Activated T-helper 17 cell treated with anti-CD3 and anti-CD28 coated beads, Interleukin-2, amount 50 U/mL, for 72 hours (primary cell): ENCODE measurements around the gene OR8J3. TPM values are rescaled to one million over a fixed set of nuclear protein-coding genes. Genes with fewer than 3 reads are reported as not detected.
"Not testable (repeated sequence)": the region's sequence is repeated elsewhere in the genome, so short reads cannot be mapped to it uniquely, and the experiment has no call there.

Experiments
- ATAC-seq: fragments of 150-1000 bp; cut with Tn5 transposase; replicated peaks from 2 replicates; pipeline ENCODE4 v1.10.0; 2021; ENCODE audit warnings: mild to moderate bottlenecking, moderate library complexity
- H3K27ac Mint-ChIP-seq: one replicate; pipeline ENCODE4 v1.8.0; 2022; ENCODE audit warnings: mixed read lengths
- H3K27me3 Mint-ChIP-seq: one replicate; pipeline ENCODE4 v1.8.0; 2022; ENCODE audit warnings: mixed read lengths
- H3K36me3 Mint-ChIP-seq: one replicate; pipeline ENCODE4 v1.8.0; 2022; ENCODE audit warnings: low read depth, mild to moderate bottlenecking, mixed read lengths
- H3K4me1 Mint-ChIP-seq: one replicate; pipeline ENCODE4 v1.8.0; 2022; ENCODE audit warnings: mixed read lengths
- H3K4me3 Mint-ChIP-seq: one replicate; pipeline ENCODE4 v1.8.0; 2022; ENCODE audit warnings: mild to moderate bottlenecking, mixed read lengths
- H3K9me3 Mint-ChIP-seq: one replicate; pipeline ENCODE4 v1.8.0; 2022; ENCODE audit warnings: mixed read lengths
- total RNA-seq, 2 donors: library from RNA; stranded (reverse); gene quantifications; one replicate each; pipeline ENCODE4 v1.2.3, GENCODE V29; 2022

Gene OR8J3, protein sequence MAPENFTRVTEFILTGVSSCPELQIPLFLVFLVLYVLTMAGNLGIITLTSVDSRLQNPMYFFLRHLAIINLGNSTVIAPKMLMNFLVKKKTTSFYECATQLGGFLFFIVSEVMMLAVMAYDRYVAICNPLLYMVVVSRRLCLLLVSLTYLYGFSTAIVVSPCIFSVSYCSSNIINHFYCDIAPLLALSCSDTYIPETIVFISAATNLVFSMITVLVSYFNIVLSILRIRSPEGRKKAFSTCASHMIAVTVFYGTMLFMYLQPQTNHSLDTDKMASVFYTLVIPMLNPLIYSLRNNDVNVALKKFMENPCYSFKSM
- total RNA-seq: not detected

- Mint-ChIP-seq H3K27ac (no peak within 1 kb of the TSS), H3K9me3 (peaks cover 10% of the 10 kb centered on the region), H3K4me1 (no peaks in the 10 kb centered on the region), H3K4me3 (no peak within 1 kb of the TSS), H3K36me3 (no peaks in the 10 kb centered on the region), H3K27me3 (no peaks in the 10 kb centered on the region)
- ATAC-seq: no peak
Measured at GRCh38 chr11:56140151-56140661, at the start of gene OR8J3. OR8J3 (minus strand) TSS chr11:56140201; CDS start chr11:56137718, 2,483 bp downstream.

GRCh38 chr11:56188602-56189001 lies 48.6 kb upstream of the OR8J3 start:
- no peaks in the 10 kb centered on the region for H3K4me1 Mint-ChIP-seq
- H3K27ac Mint-ChIP-seq: no peak overlapping the region
- H3K27me3 Mint-ChIP-seq: no peaks in the 10 kb centered on the region
- H3K4me3 Mint-ChIP-seq: no peak overlapping the region
- H3K36me3 Mint-ChIP-seq: no peaks in the 10 kb centered on the region
- peaks cover 23% of the 10 kb centered on the region for H3K9me3 Mint-ChIP-seq
- no peak for ATAC-seq

DNA sequence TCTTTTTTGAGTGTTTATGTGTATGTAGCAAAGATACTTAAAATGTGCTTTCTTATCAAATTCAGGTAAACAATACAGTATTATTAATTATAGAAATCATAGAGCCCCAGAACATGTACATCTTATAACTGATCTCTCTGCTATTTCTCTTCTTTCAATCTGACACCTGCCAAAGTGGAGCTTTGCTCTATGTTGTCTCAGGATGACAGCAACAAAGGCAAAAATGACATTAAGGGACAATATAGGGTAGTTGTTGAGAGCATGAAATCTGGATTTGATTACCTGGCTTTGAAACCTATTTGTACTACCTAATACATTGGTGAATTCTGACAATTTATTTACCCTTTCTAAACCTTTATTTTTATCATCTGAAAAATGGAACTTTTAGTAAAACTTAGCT lies 43.5 kb upstream of the OR8J3 start:
- Mint-ChIP-seq H3K4me1 (no peaks in the 10 kb centered on the region), H3K27ac (no peak overlapping the region), H3K36me3 (no peaks in the 10 kb centered on the region), H3K27me3 (no peaks in the 10 kb centered on the region), H3K4me3 (no peak overlapping the region), H3K9me3 (peaks cover 26% of the 10 kb centered on the region)
- ATAC-seq: no peak

- H3K9me3 Mint-ChIP-seq: peaks cover 9% of the 10 kb centered on the region
- H3K27me3 Mint-ChIP-seq: no peaks in the 10 kb centered on the region
- no peak within 1 kb of the TSS for H3K27ac Mint-ChIP-seq
- no peaks in the 10 kb centered on the region for H3K36me3 Mint-ChIP-seq
- no peak within 1 kb of the TSS for H3K4me3 Mint-ChIP-seq
- ATAC-seq: no peak
- H3K4me1 Mint-ChIP-seq: no peaks in the 10 kb centered on the region
Measured at GRCh38 chr11:56176318-56176717, 36.3 kb upstream of the OR8J3 start, which contains the start of gene OR5J2. OR5J2 (plus strand) TSS chr11:56176618; CDS start chr11:56176618, 0 bp downstream.

DNA sequence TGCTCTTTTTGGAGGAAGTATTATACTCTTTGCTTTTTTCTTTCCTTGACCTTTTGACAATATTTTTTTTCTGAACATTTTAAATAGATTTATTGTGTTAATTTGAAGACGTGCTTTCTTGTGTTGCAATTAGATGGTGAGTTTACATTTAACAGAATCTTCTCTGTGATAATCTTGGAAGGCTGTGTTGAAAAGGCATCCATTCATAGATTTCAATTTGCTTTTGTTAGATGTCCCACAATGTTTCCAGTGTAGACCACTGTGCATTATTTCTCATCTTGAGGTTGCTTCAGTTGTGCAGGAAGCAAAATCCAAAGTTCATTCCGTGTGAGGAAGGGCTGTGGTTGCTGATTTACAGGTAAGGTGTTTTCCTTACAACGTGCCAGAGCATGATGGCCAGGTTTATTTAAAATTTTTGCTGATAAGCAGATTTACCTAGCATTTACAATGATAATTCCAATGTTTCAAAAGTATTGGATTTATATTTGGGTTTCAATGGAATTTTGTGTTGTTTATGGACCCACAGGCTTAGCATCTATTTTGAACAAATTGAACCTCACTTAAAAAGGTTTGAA lies 32.3 kb upstream of the OR8J3 start:
- Mint-ChIP-seq H3K4me3 (no peak overlapping the region), H3K27ac (no peak overlapping the region), H3K36me3 (no peaks in the 10 kb centered on the region), H3K27me3 (no peaks in the 10 kb centered on the region), H3K4me1 (no peaks in the 10 kb centered on the region), H3K9me3 (peaks cover 14% of the 10 kb centered on the region)
- ATAC-seq: no peak

DNA sequence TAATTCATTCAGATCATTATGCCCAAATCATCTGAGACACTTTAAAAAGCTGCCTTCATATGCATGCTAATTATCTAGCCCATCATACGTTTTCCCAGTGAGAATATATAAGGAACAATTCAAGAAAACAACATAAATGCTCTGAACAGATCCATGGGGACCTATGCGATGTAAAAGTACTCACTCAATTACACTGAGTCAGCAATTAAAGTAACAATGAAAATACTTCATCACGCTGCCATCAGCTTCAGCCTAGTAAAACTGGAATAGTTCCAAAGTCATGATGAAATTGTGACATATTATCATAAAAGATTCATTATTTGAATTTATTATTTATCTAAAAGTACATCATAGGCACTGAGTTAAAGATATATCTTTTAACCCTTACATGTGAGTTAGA lies 23.8 kb upstream of the OR8J3 start:
- no peak for ATAC-seq
- no peaks in the 10 kb centered on the region for H3K4me1 Mint-ChIP-seq
- H3K27ac Mint-ChIP-seq: no peak overlapping the region
- no peak overlapping the region for H3K4me3 Mint-ChIP-seq
- peaks cover 20% of the 10 kb centered on the region for H3K9me3 Mint-ChIP-seq
- H3K36me3 Mint-ChIP-seq: no peaks in the 10 kb centered on the region
- no peaks in the 10 kb centered on the region for H3K27me3 Mint-ChIP-seq

- no peak for ATAC-seq
- Mint-ChIP-seq H3K36me3 (no peaks in the 10 kb centered on the region), H3K4me3 (no peak within 1 kb of the TSS), H3K27me3 (no peaks in the 10 kb centered on the region), H3K9me3 (peaks cover 23% of the 10 kb centered on the region), H3K4me1 (no peaks in the 10 kb centered on the region), H3K27ac (no peak within 1 kb of the TSS)
Measured at GRCh38 chr11:56160217-56160616, 20.2 kb upstream of the OR8J3 start, which contains the start of gene OR8K5. OR8K5 (minus strand) TSS chr11:56160317; CDS start chr11:56160317, 0 bp downstream.

- no peak for ATAC-seq
- Mint-ChIP-seq H3K4me1 (no peaks in the 10 kb centered on the region), H3K36me3 (no peaks in the 10 kb centered on the region), H3K4me3 (no peak overlapping the region), H3K9me3 (peaks cover 31% of the 10 kb centered on the region), H3K27me3 (no peaks in the 10 kb centered on the region), H3K27ac (no peak overlapping the region)
Measured at GRCh38 chr11:56152333-56152732, 12.3 kb upstream of the OR8J3 start.

- H3K4me3 Mint-ChIP-seq: no peak overlapping the region
- peaks cover 26% of the 10 kb centered on the region for H3K9me3 Mint-ChIP-seq
- ATAC-seq: no peak
- no peaks in the 10 kb centered on the region for H3K4me1 Mint-ChIP-seq
- no peaks in the 10 kb centered on the region for H3K27me3 Mint-ChIP-seq
- H3K36me3 Mint-ChIP-seq: no peaks in the 10 kb centered on the region
- no peak overlapping the region for H3K27ac Mint-ChIP-seq
Measured at GRCh38 chr11:56151376-56151775, 11.4 kb upstream of the OR8J3 start.

DNA sequence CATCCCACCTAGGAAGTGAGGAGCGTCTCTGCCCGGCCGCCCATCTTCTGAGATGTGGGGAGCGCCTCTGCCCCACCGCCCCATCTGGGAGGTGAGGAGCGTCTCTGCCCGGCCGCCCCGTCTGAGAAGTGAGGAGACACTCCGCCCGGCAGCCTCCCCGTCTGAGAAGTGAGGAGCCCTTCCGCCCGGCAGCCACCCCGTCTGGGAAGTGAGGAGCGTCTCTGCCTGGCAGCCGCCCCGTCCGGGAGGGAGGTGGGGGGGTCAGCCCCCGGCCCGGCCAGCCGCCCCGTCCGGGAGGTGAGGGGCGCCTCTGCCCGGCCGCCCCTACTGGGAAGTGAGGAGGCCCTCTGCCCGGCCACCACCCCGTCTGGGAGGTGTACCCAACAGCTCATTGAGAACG lies 3.7 kb upstream of the OR8J3 start:
- not testable (repeated sequence) for H3K36me3 Mint-ChIP-seq, H3K4me3 Mint-ChIP-seq, H3K9me3 Mint-ChIP-seq, ATAC-seq, H3K27ac Mint-ChIP-seq, H3K27me3 Mint-ChIP-seq, H3K4me1 Mint-ChIP-seq

DNA sequence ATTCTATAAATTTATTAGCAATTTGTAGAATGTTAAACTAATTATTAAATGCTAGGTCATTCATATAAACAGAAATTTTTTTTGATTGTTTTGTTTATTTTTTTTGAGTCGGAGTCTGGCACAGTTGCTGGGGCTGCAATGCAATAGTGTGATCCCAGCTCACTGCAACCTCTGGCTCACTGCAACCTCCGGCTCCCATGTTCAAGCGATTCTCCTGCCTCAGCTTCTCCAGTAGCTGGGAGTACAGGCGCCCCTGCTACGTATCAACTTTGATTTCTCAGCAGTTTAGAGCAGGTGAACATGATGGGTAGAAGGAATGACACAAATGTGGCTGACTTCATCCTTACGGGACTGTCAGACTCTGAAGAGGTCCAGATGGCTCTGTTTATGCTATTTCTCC lies 17.9 kb downstream of the OR8J3 start, which contains the start of gene OR8H3:
OR8H3 (plus strand) TSS at position 301 of the 400 bp plus-strand sequence; CDS start at position 301, 0 bp downstream.
- Mint-ChIP-seq H3K27ac (no peak within 1 kb of the TSS), H3K36me3 (no peaks in the 10 kb centered on the region), H3K4me3 (no peak within 1 kb of the TSS), H3K9me3 (peaks cover 8% of the 10 kb centered on the region), H3K27me3 (no peaks in the 10 kb centered on the region), H3K4me1 (no peaks in the 10 kb centered on the region)
- ATAC-seq: no peak

DNA sequence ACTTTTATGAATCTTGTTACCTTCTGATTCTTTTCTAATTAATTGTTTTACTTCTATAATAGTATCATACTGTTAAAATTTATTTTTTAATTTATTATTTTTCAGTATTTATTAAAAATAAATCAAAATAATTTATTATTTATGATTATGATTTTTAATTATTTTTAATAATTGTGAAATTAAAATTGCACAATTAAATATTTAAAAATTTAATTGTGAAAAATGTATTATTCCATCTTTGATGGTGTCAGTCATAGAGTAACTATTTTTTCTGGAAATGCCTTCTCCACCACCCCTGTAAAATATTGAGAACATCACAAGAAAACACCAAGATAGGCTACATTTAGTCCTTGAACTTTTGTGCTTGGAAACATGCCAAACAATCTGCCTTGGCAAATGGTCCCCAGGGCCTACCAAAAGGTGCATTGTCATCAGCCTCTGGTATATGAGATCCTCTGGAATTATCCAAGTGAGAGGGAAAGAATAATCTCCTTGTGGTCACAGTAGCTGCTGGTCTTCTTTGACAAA lies 36.7 kb downstream of the OR8J3 start, which contains the start of gene OR8H2:
OR8H2 (plus strand) TSS at position 478 of the 528 bp plus-strand sequence. CDS start 1,356 bp downstream, outside the sequence.
- Mint-ChIP-seq H3K4me1 (no peaks in the 10 kb centered on the region), H3K4me3 (no peak within 1 kb of the TSS), H3K36me3 (no peaks in the 10 kb centered on the region), H3K27me3 (no peaks in the 10 kb centered on the region), H3K9me3 (peaks cover 18% of the 10 kb centered on the region), H3K27ac (no peak within 1 kb of the TSS)
- no peak for ATAC-seq

DNA sequence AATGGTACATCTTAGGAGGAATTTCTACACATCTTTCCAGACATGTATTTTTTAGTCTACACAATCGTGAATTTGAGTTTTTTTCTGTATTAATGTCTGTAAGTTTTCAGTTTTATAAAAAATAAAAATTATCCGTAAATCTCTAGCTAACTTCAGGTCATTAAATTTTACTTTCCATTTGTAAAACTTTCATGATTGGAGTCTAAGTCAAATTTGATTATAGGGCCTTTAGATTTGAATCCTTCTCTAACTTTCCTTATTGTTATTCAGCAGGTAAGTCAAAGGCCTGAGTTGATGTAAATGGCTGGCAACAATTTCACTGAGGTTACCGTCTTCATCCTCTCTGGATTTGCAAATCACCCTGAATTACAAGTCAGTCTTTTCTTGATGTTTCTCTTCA lies 47.0 kb downstream of the OR8J3 start, which contains the start of gene OR8I2:
OR8I2 (plus strand) TSS at position 301 of the 400 bp plus-strand sequence; CDS start at position 301, 0 bp downstream.
- H3K27ac Mint-ChIP-seq: no peak within 1 kb of the TSS
- H3K4me1 Mint-ChIP-seq: no peaks in the 10 kb centered on the region
- H3K9me3 Mint-ChIP-seq: peaks cover 16% of the 10 kb centered on the region
- no peak within 1 kb of the TSS for H3K4me3 Mint-ChIP-seq
- no peaks in the 10 kb centered on the region for H3K27me3 Mint-ChIP-seq
- H3K36me3 Mint-ChIP-seq: no peaks in the 10 kb centered on the region
- no peak for ATAC-seq

DNA sequence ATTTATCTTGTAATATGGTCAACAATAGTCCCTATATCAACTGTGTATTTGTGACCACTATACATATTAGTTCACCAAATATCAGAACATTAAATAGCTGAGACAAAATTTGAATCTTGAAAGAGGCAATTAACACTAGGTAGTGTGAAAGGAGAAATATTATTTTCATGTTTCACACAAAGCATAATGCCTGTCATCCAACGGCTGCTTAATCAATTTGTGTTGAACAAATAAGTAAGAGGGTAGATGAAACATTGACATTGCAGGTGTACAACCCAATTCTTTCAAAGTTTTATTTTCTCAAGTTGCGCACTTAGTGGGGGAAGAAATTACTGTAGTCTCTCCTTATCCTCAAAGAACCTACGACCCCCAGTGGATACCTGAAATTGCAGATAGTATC lies 50.3 kb downstream of the OR8J3 start:
- H3K4me3 Mint-ChIP-seq: no peak overlapping the region
- no peaks in the 10 kb centered on the region for H3K27me3 Mint-ChIP-seq
- no peaks in the 10 kb centered on the region for H3K4me1 Mint-ChIP-seq
- no peak for ATAC-seq
- no peaks in the 10 kb centered on the region for H3K36me3 Mint-ChIP-seq
- no peak overlapping the region for H3K27ac Mint-ChIP-seq
- peaks cover 13% of the 10 kb centered on the region for H3K9me3 Mint-ChIP-seq
